T47D (cell line): ENCODE results near the gene ITSN1.

Experiments
- DNase-seq, 2 experiments: peaks; one replicate each; pipeline versions ENCODE4 v3.0.0 to v3.0.0-alpha.2; 2011 to 2012; ENCODE audit warnings: low read depth in 1 of 2, low spot score in 1 of 2
- JUND ChIP-seq: IDR thresholded peaks from 2 replicates; pipeline ENCODE4 v1.6.1; 2012; ENCODE audit warnings: low read depth
- in situ Hi-C: cut with HindIII; loops from 2 replicates; pipeline ENCODE4 v1.10.0; 2016; ENCODE audit warnings: low sequenced_read_pairs, low pct_unique_long_range_greater_than_20kb

The ITSN1 gene

DNA sequence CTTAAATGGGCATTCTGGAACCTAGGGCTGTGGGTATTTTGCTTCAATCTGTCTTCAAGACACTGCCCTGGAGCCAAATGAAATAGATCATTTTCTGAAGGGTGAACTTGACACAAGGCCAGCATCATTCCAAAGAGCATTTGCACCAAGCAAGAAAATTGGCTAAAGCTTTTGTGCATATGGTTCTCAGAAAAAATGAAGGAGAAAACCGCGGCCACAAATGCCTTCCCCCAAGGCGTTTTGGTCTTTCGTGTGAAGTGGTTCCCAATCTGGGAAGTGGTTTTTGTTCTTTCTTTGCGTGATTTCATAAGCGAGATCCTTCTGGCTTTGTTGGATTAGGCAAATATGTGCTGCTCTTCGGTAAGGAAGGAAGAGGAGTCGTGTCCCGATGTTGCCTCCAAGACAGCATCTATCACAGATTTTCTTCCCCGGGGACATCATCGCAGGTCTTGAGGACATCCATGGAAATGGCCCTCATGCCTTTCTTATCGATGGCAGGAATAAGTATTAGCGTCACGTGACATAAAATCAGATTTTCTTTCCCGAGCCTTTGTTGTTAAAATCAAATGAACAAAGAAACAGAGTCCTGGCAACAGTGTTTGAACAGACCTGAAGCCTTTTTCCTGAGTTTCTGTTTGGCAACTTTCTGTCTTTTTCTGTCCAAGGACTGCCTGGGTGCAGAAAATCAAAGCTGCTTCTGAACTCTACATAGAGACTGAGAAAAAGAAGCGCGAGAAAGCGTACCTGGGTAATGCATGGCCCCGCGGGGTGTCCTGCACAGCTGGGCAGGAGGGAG, 242.3 kb downstream of the ITSN1 start:
- TF ChIP-seq JUND = no peak
- in situ Hi-C loops = no loop called here
- peak in 1 of 2 experiments; percentile 10 for DNase-seq

DNA sequence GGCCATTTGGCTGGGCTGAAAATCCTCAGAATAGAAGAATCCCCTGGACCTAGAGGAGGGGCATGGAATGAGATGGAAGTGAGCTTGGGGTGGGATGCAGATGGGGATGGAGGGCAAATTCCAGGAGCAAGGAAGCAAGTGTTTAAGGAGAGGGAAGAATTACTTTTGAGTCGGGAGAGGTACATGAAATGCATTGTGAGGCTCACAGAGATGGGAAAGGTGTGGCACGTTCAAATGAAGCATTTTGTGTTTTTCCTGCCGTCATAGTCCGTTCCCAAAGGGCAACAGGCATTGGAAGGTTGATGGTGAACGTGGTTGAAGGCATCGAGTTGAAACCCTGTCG, 242.8 kb downstream of the ITSN1 start:
- no peak for TF ChIP-seq JUND
- DNase-seq = no peak
- in situ Hi-C loops = no loop called here

DNA sequence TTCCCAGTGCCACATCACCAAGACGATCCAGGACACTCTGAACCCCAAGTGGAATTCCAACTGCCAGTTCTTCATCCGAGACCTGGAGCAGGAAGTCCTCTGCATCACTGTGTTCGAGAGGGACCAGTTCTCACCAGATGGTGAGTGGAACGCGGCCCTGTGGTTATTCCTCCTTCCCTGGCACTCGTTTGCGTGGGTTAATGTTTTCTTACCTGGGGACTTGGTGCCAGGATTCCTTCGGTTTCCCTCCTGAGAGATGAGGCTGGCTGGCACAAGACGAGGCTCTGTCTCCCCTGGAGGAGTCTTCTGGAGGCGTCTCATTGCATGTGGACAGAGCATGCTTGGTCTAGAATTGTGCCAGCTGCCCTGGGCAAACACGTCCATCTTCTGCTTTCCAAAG, 244.0 kb downstream of the ITSN1 start:
- no peak for DNase-seq
- TF ChIP-seq JUND = no peak
- in situ Hi-C loops = no loop called here

DNA sequence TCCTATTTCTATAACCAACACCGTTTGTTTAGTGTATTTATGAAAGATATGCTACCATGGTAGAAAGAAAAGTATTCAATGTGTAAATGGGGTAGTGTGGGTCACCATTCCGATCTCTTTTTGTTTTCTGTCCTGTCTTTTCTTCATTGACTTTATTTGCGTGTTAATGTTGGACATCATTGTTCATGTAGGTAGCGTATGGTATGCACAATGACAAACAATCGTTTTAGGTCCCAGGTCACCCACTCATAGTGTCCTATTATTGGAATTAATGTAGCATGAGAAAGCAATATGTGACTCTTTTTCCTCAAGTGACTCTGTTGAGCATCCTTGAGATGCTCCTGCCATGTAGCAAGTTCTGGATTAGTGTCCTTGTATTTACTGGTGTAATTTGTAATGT, 247.9 kb downstream of the ITSN1 start:
- TF ChIP-seq JUND = no peak
- in situ Hi-C loops = no loop called here
- no peak for DNase-seq

DNA sequence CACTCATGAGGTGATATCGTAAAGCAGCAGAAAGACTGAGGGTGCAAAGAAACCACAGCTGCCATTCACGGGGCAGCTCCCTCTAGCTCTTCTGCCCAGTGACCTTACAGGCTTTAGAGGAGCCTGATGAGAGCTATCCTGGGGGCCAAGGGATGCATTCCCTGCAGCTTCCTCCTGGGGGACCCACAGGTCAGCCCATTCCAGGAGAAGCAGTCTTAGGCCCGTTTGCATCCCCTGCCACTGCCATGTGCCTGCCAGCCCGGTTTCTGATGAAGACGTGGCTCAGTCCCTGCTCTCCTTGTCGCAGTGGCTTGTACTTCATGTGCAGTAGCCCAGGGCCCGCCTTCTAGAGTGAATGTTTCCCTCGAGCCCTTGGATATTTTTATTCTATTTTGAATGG, 250.6 kb downstream of the ITSN1 start:
- TF ChIP-seq JUND = no peak
- DNase-seq = no peak
- in situ Hi-C loops = no loop called here

DNA sequence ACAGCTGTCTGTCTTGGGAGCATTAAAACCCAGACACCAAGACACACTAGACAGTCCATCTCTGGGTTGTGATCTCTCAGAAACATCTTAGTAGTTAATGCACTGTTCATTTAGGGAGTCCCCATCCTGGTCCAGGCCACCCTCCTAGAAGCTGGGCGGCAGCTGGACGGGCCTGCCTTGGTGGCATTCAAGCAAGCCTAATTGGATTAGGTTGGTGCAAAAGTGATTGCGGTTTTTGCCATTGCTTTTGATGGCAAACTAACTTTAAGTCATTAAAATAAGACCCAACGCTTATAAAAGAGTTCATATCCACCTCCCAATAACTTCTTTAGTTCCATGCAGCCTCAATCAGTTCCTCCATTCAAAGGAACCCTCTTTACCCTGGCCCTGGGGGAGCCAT, 251.6 kb downstream of the ITSN1 start:
- no peak for DNase-seq
- no peak for TF ChIP-seq JUND
- in situ Hi-C loops = no loop called here

DNA sequence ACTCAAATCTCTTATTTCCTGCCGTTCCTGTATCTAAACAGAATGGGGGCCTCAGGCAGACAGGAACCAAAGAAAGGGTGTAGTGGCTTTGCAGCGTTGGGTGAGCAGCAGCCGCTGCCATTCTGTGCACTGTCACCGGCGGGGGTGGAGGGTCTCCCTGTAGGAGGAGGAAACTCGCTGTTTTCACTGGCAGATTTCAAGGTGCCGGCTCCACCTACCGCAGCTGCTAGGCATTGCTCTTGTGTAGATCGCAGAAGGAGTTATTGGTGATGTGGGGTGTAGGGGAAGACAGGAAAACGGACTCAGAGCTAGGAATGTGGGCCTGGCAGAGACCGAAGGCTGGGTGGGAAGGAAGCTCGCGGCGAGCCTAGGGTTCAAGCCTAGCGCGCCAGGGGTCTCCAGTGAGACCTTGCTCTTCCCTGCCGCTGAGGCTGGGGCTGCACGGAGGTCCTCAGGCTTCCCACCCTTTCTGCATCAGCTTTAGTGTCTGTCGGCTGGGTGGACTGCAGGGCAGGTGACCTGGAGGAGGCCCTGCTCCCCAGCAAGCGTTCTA, 252.5 kb downstream of the ITSN1 start:
- in situ Hi-C loops = no loop called here
- no peak for TF ChIP-seq JUND
- peak; percentile 53 to 86 for DNase-seq

DNA sequence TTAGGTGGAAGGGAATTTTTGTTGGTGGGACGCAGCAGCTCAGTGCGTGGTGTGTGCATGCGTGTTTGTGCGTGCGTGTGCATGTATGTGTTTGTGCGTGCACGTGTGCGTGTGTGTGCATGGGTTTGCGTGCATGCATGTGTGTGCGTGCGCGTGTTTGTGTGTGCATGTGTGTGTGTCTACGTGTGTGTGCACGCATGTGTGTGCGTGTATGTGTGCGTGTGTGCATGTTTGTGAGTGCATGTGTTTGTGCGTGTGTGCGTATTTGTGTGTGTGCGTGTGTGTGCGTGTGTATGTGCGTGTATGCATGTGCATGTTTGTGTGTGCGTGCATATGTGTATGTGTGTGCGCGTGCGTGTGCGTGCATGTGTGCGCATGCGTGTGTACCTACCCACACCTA, 253.1 kb downstream of the ITSN1 start:
- TF ChIP-seq JUND = no peak
- in situ Hi-C loops = no loop called here
- no peak for DNase-seq

DNA sequence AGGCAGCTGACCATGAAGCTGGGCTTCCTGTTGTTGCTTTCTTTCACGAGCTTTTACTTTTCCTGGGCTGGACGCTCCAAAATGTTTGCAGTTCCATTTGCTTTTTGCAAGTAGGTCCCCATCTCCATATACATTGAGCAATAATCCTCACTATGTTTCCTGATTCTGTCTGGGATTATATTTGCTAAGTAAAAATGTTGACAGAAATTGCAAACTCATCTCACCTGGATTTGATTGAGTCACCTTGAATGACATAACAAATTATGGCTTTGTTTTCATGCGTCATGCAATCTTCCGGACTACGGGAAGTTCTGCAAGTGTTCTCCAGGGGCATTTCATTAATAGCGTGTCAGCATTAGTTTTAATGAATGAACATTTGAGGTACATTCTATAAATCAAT, 254.4 kb downstream of the ITSN1 start:
- in situ Hi-C loops = no loop called here
- DNase-seq = no peak
- no peak for TF ChIP-seq JUND

DNA sequence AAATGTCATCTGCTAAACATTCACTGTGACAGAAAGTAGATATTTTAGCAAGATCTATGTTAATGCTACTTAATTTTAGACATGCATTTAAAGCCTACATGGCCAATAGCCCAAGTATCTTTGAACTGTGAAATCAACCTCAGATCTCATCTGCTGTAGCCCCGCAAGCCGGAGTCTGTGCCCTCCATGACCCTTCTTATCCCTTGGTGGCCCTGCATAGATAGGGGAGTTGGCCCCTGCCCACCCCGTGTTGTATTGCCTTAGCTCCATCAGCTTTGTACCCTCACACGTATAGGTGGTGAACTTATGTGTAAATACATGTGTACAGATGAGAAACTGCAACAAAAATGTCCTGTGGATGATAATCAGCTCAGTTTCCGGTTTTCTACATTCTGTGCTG, 254.8 kb downstream of the ITSN1 start:
- no peak for TF ChIP-seq JUND
- in situ Hi-C loops = no loop called here
- DNase-seq = no peak

DNA sequence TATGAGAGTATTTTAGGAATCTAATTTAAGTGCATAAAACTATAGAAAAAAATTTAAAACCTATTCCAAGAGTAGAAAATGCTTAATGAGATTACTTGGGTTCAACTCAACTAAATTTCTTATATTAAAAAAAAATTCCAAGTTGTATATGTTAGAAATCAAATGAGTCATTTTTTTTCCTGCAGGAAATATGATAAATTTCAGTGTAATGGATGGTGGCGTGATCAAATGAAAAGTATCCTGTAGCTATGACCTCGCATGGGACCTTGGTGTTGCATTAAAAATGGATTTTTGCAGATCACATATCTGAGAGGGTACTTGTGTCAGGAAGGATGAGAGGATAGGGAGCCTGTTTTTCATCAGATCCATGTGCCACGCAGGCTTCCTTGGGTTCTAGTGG, 255.4 kb downstream of the ITSN1 start:
- in situ Hi-C loops = no loop called here
- TF ChIP-seq JUND = no peak
- DNase-seq = no peak

DNA sequence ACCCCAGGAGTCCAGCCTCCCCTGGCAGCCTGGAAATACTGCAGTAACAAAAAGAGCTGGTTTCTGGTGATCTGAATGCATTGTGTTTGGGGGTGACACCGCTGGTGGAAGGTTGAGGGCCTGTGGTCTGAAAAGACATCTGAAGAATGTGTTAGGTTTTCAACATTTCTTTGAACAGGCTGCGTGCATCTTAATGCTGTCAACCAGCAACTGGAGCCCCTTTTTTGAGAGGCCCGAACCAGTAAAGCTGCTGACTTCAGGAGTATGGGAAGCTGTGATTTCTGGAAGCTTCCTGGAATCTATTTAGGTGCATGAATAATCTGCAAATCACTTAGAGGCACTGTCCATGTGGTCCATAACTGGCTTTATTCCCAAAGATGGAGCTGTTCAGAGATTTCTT, 256.3 kb downstream of the ITSN1 start:
- in situ Hi-C loops = no loop called here
- no peak for DNase-seq
- TF ChIP-seq JUND = no peak

DNA sequence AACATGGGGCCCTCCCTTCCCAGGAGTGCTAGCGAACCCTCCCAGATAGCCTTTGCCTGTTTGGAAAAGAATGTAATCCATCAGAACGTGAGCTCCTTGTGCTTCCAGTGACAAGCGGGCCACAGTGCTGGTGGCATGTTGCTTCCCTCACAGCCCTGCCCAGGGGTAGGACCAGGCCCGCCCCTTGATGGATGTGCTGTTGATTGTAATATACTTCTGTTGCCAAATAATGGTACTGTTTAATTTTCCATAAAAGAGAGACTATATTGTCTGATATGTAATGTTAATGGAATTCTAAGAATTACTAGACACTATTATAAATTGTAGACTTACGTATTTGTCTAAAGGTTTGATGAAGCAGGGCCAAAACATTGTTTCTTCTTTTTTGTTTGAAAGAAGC, 256.9 kb downstream of the ITSN1 start:
- no peak for TF ChIP-seq JUND
- in situ Hi-C loops = no loop called here

More for the DNA sequence above, 256.9 kb downstream of the ITSN1 start:
- no peak for DNase-seq
